Measurements from ENCODE around the gene CAMK2G.
A peak's percentile ranks its signal among the peaks of the same experiment; 100 is the strongest.
"Not testable (repeated sequence)": the region's sequence is repeated elsewhere in the genome, so short reads cannot be mapped to it uniquely, and the experiment has no call there.

The CAMK2G gene

DNA sequence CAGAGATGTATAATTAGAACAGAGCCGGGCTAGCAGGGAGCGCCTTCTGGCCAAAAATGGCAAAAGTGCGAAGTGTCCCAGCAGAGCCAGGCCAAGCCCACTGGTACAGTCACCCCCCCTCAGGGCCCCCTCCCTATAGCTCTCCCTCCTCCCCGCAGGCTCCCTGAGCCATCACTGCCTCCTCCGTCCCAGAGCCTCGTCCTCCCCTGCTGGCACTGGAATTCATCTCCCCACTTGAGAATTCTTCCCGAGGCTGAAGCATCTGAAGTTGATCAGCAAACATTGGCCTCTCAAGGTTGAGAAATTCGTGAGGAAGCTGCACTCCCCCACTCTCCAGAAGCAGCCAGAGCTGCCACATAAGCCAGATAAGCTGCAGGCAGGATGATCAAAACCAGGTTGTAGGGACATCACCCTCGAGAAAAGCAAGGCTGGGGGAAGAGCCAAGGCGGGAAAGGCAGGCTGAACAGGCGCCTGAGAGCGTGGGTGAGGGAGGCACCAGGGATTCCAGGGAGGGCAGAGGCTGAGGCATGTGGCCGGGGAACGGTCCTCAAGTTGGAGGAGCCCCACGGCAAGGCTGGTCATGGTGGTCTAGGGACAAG lies 23.4 kb downstream of the CAMK2G start:
- no peak overlapping the region for H3K4me3 ChIP-seq (ENCODE audit: low read depth, low read length)
- peak; percentile 41 for DNase-seq (ENCODE audit: low read depth)

DNA sequence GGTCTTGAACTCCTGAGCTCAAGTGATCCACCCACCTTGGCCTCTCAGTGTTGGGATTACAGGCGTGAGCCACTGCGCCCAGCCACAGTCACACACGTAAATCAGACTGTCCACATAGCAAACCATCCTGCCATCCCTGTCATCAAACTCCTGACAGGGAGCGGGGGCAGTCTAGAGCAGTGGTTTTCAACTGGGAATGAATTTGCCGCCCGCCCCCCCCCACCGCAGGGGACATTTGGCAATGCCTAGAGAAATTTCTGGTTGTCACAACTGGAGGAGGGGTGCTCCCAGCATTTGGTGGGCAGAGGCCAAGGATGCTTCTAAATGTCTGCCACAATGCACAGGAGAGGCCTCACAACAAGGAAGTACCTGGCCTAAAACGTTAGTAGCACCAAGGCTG lies 24.1 kb downstream of the CAMK2G start:
- H3K4me3 ChIP-seq (ENCODE audit: low read depth, low read length) = no peak overlapping the region
- DNase-seq (ENCODE audit: low read depth) = no peak

DNA sequence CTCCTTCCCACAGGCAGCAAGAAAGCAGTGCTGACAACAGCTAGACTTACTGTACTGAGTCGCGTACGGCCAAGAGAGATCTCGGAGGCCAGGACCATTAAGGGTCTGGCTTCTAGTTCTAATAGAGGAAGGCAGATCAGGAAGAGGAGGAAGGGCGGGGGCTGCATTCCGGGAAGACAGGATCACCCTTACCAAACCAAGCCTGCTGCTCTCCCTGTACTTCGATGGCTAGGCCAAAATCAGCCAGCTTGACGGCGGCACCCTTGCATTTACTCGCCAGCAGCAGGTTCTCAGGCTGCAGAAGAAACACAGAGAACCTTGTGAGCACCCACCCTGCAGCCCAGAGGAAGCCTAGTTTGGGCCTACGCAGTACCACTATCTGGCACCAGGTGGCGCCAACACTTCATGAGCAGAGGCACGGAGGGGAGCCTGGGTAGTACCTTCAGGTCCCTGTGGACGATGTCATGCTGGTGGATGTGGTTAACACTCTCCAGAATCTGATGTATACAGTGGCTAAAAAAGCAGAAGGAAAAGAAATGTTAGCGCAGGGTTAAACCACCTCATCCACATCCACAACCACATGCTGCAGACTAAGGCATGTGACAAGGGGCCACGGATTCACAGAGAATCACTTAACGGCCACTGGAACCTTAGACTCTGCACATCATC lies 25.4 kb downstream of the CAMK2G start:
- peak; percentile 35 for DNase-seq (ENCODE audit: low read depth)
- no peak overlapping the region for H3K4me3 ChIP-seq (ENCODE audit: low read depth, low read length)

DNA sequence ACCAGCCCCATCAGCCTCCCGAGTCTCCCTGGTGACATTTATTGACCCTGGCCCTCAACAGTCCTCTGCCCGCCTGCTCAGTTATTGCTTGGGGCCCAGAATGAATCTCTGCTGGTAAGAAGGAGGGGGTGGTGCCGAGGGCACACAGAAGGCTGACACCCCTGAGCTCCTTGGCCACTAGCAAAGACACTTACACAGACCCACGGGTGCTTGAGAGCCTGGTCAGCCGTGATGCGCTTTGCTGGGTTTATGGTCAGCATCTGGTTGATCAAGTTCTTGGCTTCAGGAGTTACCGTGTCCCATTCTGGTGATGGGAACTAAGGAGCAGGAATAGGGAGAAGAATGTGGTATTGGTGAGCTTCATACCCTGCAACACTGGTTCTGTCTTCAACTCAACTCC lies 27.3 kb downstream of the CAMK2G start:
- no peak for DNase-seq (ENCODE audit: low read depth)
- no peak overlapping the region for H3K4me3 ChIP-seq (ENCODE audit: low read depth, low read length)

DNA sequence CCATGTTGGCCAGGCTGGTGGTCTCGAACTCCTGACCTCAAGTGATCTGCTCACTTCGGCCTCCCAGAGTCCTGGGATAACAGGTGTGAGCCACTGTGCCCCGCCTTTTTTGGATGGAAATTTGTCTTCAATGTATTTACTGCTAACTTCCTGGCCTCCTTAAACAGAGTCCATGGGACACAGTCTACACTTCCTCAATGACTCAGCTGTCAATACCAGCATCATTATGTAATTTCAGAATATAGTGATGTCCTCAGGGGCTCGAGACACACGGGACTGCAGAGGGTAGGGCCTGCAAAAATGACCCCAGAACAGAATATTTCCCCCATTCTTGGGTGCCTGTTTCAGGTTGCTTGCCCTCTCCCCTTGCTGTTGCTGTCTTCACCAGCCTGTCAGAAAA lies 31.1 kb downstream of the CAMK2G start:
- no peak overlapping the region for H3K4me3 ChIP-seq (ENCODE audit: low read depth, low read length)
- DNase-seq (ENCODE audit: low read depth) = no peak

DNA sequence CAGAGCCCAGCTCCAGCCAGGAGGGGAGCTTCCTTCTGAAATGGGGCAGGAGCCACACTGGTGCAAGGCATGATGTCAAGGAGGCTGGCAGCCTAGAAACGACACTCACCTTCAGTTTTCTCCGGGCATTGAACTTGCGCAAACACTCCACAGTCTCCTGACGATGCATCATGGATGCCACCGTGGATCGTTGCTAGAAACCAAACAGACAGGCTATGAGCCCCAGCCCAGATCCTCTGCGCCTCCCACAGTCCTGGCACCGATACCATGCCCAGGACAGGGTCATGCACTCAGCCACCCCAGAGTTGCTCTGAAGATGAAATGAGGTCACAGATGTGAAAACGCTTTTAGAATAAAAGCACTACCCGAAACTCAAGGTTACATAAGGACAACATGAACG lies 32.0 kb downstream of the CAMK2G start:
- DNase-seq (ENCODE audit: low read depth) = no peak
- H3K4me3 ChIP-seq (ENCODE audit: low read depth, low read length) = no peak overlapping the region

DNA sequence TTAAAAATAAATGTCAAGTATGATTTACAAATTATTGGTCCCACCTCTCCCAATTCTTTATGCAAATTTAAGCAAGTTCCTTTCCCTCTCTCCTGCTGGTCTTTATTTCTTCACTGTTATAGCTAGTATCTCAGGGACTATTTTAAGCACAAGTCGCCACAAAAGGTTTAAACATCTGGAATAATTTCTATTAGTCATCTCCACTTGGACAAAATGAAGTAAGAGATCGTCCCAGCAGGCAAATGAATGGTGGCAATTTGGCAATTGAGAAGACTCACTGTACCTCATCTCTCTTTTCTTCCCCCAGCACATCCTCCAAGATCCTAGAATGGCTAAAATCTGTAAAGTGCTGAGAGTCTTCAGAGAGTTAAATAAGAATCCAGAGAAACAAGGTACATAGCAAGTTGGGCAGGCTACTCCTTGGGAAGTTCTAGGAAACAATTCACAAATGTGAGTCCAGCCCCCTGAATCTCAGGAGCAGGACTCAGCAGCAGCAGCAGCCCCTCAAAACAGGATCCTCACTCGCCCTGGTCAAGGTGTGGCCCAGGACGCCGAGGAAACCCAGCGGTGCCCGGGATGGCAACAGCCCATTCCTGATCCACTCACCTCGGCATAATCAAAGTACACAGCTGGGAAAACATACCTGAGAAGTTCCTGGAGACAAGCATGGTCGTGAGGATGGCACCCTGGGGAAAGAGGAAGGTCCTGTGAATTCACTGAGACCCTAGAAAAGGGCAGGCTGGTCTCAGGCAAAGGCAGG lies 32.6 kb downstream of the CAMK2G start:
- DNase-seq (ENCODE audit: low read depth) = no peak
- no peak overlapping the region for H3K4me3 ChIP-seq (ENCODE audit: low read depth, low read length)

DNA sequence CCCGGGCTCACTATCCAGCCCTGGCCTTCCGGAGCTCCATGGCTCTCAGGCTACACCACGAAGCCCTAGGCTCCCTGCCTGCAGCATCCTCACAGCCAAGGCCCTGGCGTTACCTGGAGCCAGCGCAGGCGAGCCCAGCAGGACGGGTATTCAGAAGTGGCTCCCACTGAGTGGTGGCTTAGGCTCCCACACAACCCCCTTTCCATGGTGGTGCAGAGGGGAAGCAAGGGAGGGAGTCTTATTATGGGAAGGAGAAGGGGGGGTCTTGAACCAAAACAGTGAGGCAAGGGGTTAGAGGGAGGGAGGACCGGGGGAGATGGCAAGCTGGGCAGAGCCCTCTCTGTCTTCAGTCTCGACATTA lies 33.3 kb downstream of the CAMK2G start:
- DNase-seq (ENCODE audit: low read depth) = no peak
- H3K4me3 ChIP-seq (ENCODE audit: low read depth, low read length) = no peak overlapping the region

DNA sequence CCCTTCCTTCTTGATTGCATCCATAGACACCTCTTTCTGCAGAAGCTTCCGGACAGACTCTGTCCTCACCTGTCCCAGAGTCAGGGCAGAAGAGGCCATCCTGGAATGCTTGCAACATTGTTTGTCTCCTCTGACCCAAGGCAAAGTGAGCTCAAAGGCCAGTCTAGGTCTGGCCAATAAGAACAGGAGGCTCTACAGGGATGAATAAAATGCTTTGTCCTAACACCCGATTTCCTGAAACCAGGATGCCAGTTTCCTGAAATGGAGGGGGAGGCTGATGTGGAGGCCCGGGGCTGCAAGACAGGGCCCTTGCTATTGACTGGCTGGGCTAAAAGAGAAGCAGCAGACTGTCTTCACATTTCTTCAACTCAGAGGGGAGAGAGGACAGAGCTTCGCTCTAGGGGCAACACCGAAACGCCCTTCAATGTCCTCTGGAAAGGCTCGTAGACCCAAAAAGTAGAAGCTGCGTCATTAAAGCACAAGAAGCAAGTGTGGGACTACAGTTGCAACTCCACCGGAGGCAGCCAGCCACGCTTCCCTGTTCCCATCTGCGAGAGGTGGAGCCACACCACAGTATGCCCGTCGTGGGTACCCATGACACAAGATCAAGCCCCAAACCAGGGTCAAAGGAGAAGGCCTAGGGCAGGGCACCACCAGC lies 33.8 kb downstream of the CAMK2G start:
- H3K4me3 ChIP-seq (ENCODE audit: low read depth, low read length) = no peak overlapping the region
- no peak for DNase-seq (ENCODE audit: low read depth)

DNA sequence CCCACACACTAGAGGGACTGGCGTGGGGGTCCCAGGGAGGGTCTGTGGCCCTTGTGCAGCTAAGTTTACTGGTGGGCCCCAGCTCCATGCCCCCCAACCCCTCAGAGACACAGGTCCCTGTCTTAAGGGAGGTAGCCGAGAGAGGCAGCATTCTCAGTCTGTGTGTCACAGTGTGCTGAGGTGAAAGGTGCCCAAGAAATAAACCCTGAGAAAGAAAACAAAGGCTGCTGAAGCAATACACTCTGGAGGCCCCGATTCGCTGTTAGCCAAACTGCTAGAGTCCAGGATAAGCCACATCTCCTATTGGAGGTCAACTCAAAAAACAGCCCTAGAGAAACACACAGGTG lies 34.3 kb downstream of the CAMK2G start:
- H3K4me3 ChIP-seq (ENCODE audit: low read depth, low read length) = no peak overlapping the region
- DNase-seq (ENCODE audit: low read depth) = no peak

DNA sequence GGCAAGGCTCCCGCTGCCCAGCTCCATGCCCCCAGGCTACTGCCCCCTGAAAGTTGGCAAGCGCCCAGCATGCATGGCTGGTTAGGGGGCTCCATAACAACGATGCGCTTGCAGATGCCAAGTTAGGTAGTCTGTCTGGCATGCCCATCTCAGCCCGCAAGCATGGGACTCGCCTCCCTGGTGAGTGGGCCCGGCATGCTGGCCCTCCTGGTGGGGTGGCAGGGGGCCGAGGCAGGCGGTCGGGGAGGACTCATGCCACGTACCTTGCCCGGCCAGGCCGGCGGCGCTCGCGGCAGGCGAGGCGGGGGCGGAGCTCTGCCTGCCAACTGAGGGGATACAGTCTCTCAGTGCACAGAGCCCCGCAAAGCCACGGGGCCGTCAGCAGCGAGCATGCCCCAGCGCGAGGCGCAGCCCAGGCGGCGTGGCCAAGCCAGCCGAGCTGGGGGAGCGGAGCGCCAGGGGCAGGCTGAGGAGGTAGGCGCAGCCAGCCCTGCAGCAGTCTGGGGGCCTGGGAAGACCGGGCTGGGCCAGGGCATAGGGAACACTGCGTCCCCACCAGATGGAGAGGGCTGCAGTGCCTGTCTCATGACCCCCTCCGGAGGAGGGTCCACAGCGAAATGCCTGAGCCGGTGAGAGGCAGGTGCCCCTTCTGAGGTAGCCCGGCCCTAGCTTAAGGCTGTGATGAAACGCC lies 34.9 kb downstream of the CAMK2G start:
- no peak for DNase-seq (ENCODE audit: low read depth)
- no peak overlapping the region for H3K4me3 ChIP-seq (ENCODE audit: low read depth, low read length)

DNA sequence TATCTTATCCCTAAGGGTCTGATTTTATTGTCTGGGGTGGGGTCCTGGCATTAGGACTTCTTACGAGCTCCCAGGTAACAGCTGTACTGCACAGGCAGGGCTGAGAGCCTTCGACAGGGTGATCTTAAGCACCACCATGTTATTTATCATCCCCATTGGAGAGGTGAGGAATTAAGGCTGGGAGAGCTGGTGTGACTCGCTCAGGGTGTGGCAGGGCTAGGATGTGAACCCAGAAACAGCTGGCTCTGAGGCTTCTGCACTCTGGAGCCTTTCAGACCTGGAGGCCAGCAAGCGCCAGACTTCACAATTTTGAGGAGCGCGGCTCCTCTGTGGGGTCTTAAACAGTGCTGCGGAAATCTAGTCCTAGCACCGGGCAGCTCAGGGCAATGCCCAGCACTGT lies 35.5 kb downstream of the CAMK2G start:
- H3K4me3 ChIP-seq (ENCODE audit: low read depth, low read length) = no peak overlapping the region
- no peak for DNase-seq (ENCODE audit: low read depth)

DNA sequence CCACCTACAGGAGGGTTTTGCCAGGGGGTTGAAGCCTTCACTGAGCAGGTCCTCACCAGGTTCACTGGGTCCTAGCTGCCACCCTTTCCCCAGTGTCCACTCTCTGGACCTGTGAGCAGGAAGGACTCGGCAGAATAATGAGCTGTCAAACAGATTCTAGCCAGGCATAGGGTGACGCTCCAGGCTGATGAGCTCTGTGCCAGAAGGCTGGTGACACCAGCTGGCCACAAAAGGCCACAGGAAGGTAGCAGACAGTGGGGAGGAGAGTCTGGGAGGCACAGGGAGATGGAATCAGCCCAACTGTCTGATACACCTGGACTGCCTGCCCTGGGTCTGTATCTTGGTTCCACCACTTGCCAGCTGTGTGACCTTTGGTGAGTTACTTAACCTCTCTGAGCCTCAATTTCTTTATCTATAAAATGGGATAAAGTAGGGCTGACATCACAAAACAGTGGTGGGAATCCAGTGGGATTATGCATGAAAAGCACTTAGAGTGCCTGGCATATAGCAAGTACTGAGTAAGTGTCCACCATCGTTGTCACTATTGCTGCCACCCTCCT lies 36.3 kb downstream of the CAMK2G start:
- no peak for DNase-seq (ENCODE audit: low read depth)
- H3K4me3 ChIP-seq (ENCODE audit: low read depth, low read length) = no peak overlapping the region

DNA sequence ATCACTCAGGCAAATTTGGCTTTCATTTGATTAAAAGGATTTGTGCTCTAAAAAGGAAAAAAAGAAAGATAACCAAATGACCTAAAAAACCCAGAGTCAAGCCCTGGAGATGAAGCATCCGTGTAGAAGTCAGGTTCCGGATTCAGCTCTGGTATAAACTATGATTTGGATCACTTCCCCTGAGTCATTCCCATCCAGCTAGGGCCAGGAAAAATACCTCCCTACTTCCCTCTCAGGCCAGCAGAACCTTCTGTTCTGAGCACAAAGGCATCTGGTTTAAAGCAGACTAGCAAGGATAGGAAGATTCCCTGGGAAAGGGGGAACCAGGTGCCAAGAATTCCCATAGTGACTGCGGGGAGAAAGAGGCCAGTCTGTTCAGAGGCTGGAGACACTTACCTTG lies 37.3 kb downstream of the CAMK2G start:
- H3K4me3 ChIP-seq (ENCODE audit: low read depth, low read length) = no peak overlapping the region
- no peak for DNase-seq (ENCODE audit: low read depth)

DNA sequence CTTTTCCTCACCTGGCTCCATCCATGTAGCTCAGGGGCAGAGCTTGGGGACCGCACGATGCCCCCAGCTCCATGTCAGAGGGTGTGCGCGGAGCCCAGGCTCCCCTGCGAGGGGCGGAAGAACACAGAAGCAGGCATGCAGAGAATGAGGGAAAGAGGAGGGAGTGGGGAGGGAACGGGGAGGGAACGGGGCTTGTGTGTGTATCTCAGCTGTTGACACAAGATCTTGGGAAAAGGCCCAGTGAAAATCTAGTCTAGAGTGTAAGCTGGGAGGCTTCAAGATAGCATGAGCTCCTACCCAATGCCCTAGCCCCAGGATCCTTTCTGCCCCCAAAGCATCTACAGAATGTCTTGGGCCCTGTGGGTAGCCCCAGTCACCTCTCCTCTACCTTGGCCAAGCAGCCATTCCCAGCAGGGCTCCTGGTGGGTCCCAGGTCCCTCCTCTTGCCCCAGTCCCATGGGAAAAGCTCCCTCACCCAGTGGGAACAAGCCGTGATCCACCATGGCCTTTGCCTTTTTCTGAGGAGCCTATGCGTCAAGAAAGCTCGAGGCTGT lies 37.9 kb downstream of the CAMK2G start:
- DNase-seq (ENCODE audit: low read depth) = no peak
- H3K4me3 ChIP-seq (ENCODE audit: low read depth, low read length) = no peak overlapping the region

DNA sequence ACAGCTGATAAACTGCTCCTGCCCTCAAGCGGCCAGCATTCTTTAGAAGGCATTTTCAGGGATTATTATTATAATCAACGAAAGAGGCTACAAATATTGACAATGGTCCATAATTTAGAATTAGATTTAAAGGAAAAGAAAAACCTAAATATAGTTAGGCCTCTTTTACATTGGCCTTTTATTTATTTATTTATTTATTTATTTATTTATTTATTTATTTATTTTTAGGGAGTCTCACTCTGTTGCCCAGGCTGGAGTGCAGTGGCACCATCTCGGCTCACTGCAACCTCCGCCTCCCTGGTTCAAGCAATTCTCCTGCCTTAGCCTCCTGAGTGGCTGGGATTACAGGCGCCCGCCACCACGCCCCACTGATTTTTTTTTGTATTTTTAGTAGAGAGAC lies 45.3 kb downstream of the CAMK2G start:
- not testable (repeated sequence) for H3K4me3 ChIP-seq (ENCODE audit: low read depth, low read length); DNase-seq (ENCODE audit: low read depth)

DNA sequence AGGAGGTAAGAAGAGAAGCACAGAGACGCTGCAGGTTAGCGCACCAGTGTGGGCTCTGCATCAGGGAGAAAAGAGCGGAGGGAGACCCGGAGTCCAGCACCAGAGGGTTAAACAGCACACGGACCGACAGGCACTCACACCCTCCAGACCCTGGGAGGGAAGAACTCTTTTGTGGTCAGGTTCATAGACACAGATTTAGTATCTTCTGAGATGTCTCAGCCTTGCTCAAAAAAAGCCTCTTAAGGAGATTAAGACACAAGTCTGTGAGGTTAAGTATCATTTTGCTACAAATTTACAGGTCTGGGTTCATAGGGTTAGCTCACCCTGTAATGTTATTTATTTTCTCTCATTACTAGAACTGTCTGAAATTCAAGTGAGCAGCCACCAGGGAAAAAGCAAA lies 46.2 kb downstream of the CAMK2G start:
- no peak for DNase-seq (ENCODE audit: low read depth)
- H3K4me3 ChIP-seq (ENCODE audit: low read depth, low read length) = no peak overlapping the region

DNA sequence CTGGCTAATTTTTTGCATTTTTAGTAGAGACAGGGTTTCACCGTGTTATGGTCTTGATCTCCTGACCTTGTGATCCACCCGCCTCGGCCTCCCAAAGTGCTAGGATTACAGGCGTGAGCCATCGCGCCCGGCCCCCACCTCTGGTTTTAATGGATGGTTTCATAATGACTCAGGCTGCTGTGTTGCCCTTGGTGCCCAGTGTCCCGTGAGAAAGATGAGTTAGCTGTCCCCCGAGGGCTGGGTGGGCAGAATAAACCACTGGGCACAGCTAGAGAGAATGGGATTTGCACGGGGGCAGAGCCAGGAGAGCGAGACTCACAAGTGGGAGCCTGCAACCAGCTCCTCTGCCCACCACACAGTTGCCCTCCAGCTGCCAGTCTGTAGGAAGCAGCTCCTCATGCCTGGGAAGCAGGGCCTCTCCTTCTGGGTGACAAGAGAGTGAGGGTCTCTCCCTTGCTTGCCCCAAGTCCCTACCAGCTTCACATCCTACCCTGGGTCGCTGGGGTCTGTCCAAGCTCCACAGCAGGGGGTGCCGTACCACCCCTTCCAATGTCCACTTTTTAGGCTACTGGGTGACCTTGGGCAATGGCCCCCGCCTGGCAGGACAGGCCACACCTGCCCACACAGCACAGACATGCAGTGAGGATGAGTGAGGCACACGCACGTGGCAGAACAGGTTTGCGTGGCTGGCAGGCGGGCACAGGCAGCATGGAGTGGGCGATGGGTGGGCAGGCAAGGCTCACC lies 46.8 kb downstream of the CAMK2G start:
- no peak overlapping the region for H3K4me3 ChIP-seq (ENCODE audit: low read depth, low read length)
- no peak for DNase-seq (ENCODE audit: low read depth)

Data from skeletal muscle cell (primary cell).